ENCODE results near the gene AOPEP.
A peak's percentile ranks its signal among the peaks of the same experiment; 100 is the strongest.

AOPEP gene

DNA sequence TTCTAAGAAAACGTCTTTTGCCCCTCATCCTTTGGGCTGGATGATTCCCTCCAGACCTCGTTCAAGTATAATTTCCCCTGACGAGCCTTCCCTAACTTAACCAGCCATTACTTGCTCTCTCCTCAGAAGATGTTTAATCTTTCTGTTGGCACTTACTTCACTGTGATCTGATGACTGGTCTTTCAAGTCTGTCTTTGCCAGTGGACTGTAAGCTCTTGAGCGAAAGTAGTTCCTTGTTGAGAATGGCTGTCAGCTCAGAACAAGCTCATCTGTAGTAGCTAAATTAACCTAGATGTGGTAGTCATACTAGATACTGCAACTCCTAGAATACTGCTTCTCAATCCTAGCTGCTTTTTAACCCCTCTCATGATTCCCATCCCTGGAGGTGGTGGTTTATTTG, 125.0 kb downstream of the AOPEP start:
- Histone ChIP-seq H3K27me3 (ENCODE audit: control insufficient read depth in 1 of 2, insufficient read depth in 2 of 2, low read length in 2 of 2) (no peaks in the 10 kb centered on the region), H3K36me3 (ENCODE audit: control insufficient read depth in 1 of 2, insufficient read depth in 2 of 2, low read length in 2 of 2) (no peaks in the 10 kb centered on the region), H3K27ac (ENCODE audit: low read depth, low read length) (no peak overlapping the region), H3K9ac (ENCODE audit: low read depth in 1 of 2, low read length in 2 of 2) (no peak overlapping the region), H3K9me3 (ENCODE audit: control insufficient read depth in 1 of 2, low read length in 2 of 2) (no peaks in the 10 kb centered on the region), H3K4me1 (ENCODE audit: control insufficient read depth in 1 of 2, insufficient read depth in 2 of 2, low read length in 2 of 2) (peaks cover 0 to 12% of the 10 kb centered on the region in 2 donors), H3K4me3 (ENCODE audit: low read depth in 1 of 2, low read length in 2 of 2) (no peak overlapping the region)

DNA sequence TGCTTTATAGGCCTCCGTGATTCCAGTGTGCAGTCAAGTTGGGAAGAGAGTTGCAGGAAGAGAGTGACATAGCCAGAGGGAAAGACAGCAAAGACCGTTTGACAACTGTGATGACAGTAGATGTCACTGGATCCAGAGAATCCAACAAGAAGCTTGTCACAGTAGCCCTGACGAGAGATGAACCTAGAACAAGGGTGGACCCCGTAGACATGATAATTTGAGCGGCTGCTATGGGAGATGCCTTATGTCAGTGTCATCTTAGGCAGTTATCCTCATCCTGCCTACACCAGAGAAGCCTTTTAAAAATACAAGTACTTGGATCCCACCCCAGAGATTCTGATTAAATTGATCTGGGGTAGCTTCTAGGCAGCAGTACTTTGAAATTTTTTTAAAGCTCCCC, 125.4 kb downstream of the AOPEP start:
- Histone ChIP-seq H3K9ac (ENCODE audit: low read depth in 1 of 2, low read length in 2 of 2) (no peak overlapping the region), H3K4me3 (ENCODE audit: low read depth in 1 of 2, low read length in 2 of 2) (no peak overlapping the region), H3K4me1 (ENCODE audit: control insufficient read depth in 1 of 2, insufficient read depth in 2 of 2, low read length in 2 of 2) (peaks cover 0 to 12% of the 10 kb centered on the region in 2 donors), H3K27me3 (ENCODE audit: control insufficient read depth in 1 of 2, insufficient read depth in 2 of 2, low read length in 2 of 2) (no peaks in the 10 kb centered on the region), H3K27ac (ENCODE audit: low read depth, low read length) (no peak overlapping the region), H3K36me3 (ENCODE audit: control insufficient read depth in 1 of 2, insufficient read depth in 2 of 2, low read length in 2 of 2) (no peaks in the 10 kb centered on the region), H3K9me3 (ENCODE audit: control insufficient read depth in 1 of 2, low read length in 2 of 2) (no peaks in the 10 kb centered on the region)

DNA sequence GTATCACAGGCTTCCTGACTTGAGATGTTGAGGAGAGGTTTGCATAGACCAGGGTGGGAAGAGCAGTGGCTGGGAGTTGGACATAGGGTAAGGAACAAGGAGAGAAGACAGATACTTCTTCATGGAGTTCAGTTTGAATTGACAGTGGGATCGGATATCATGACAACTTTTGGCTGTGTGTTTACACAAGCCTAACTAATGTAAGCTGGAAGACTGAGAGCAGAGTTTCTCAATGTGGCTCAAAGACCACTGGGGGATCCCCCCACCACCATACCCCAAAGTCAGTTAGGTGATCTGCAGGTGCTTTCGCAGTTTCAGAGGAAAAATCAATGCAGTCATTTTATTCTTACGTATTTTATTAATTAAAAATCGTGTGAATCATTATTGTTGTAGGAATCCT, 125.9 kb downstream of the AOPEP start:
- no peak overlapping the region for H3K9ac ChIP-seq (ENCODE audit: low read depth in 1 of 2, low read length in 2 of 2)
- H3K4me3 ChIP-seq (ENCODE audit: low read depth in 1 of 2, low read length in 2 of 2) = no peak overlapping the region
- no peaks in the 10 kb centered on the region for H3K36me3 ChIP-seq (ENCODE audit: control insufficient read depth in 1 of 2, insufficient read depth in 2 of 2, low read length in 2 of 2)
- no peaks in the 10 kb centered on the region for H3K27me3 ChIP-seq (ENCODE audit: control insufficient read depth in 1 of 2, insufficient read depth in 2 of 2, low read length in 2 of 2)
- H3K4me1 ChIP-seq (ENCODE audit: control insufficient read depth in 1 of 2, insufficient read depth in 2 of 2, low read length in 2 of 2) = peaks cover 0 to 12% of the 10 kb centered on the region in 2 donors
- no peaks in the 10 kb centered on the region for H3K9me3 ChIP-seq (ENCODE audit: control insufficient read depth in 1 of 2, low read length in 2 of 2)
- no peak overlapping the region for H3K27ac ChIP-seq (ENCODE audit: low read depth, low read length)

DNA sequence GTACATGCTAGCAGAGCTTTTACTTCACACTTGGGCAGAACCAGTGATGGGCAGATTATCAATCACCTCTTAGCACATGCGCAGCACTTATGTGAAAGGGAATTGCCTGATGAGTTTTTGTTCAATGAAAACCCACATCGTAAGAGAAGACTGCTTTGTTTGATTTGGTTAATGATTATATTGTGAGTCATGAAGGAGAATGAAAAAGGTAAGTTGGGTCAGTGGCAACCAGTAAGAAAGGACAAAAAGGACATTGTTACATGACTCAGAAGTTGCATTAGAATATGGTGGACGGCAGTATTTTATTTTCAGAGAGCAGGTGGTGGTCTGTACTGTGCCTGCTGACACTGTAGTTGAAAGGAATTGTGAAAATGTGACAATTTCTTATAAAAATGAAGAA, 127.4 kb downstream of the AOPEP start:
- H3K9me3 ChIP-seq (ENCODE audit: control insufficient read depth in 1 of 2, low read length in 2 of 2) = peaks cover 0 to 3% of the 10 kb centered on the region in 2 donors
- no peak overlapping the region for H3K27ac ChIP-seq (ENCODE audit: low read depth, low read length)
- no peak overlapping the region for H3K9ac ChIP-seq (ENCODE audit: low read depth in 1 of 2, low read length in 2 of 2)
- peaks cover 0 to 7% of the 10 kb centered on the region in 2 donors for H3K4me1 ChIP-seq (ENCODE audit: control insufficient read depth in 1 of 2, insufficient read depth in 2 of 2, low read length in 2 of 2)
- no peaks in the 10 kb centered on the region for H3K36me3 ChIP-seq (ENCODE audit: control insufficient read depth in 1 of 2, insufficient read depth in 2 of 2, low read length in 2 of 2)
- no peaks in the 10 kb centered on the region for H3K27me3 ChIP-seq (ENCODE audit: control insufficient read depth in 1 of 2, insufficient read depth in 2 of 2, low read length in 2 of 2)
- H3K4me3 ChIP-seq (ENCODE audit: low read depth in 1 of 2, low read length in 2 of 2) = no peak overlapping the region

DNA sequence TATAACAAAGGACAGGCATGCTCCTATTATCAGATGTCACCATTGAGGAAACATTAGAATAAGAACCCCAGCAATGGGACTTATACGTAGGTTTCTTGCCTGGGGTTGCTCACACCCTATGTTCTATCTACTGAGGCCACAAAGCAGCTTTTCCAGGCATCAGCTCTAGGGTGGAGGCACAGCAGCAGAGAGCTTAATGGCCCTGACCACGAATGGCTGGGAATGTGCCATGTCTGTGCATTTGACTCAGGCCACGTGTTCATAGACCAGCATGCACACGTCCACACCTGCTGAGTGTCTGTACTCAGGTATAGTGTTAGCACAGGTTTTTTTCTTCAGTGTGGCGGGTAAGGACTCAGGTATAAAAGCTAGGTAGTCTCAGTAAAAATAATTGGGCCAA, 129.4 kb downstream of the AOPEP start:
- H3K9ac ChIP-seq (ENCODE audit: low read depth in 1 of 2, low read length in 2 of 2) = no peak overlapping the region
- no peak overlapping the region for H3K4me3 ChIP-seq (ENCODE audit: low read depth in 1 of 2, low read length in 2 of 2)
- H3K27ac ChIP-seq (ENCODE audit: low read depth, low read length) = no peak overlapping the region
- H3K36me3 ChIP-seq (ENCODE audit: control insufficient read depth in 1 of 2, insufficient read depth in 2 of 2, low read length in 2 of 2) = no peaks in the 10 kb centered on the region
- H3K9me3 ChIP-seq (ENCODE audit: control insufficient read depth in 1 of 2, low read length in 2 of 2) = peaks cover 0 to 3% of the 10 kb centered on the region in 2 donors
- H3K4me1 ChIP-seq (ENCODE audit: control insufficient read depth in 1 of 2, insufficient read depth in 2 of 2, low read length in 2 of 2) = peaks cover 0 to 8% of the 10 kb centered on the region in 2 donors
- H3K27me3 ChIP-seq (ENCODE audit: control insufficient read depth in 1 of 2, insufficient read depth in 2 of 2, low read length in 2 of 2) = no peaks in the 10 kb centered on the region

DNA sequence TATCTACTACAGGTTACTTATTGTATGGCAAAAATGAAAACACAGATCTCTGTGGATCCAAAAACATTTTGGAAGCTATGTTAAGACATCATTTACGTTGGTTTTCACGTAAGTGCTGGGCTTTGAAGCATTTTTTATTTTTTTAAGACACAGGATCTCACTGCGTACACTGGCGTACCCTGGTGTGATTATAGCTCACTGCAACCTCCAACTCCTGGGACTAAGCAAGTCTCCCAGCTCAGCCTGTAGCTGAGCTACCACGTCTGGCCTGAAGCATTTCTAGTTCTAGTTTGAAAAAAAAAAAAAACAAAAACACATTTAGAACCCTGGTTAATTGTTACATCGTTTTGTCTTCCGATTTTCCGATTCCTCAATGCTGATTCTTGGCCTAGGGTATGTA, 131.3 kb downstream of the AOPEP start:
- no peak overlapping the region for H3K27ac ChIP-seq (ENCODE audit: low read depth, low read length)
- H3K9ac ChIP-seq (ENCODE audit: low read depth in 1 of 2, low read length in 2 of 2) = no peak overlapping the region
- no peaks in the 10 kb centered on the region for H3K36me3 ChIP-seq (ENCODE audit: control insufficient read depth in 1 of 2, insufficient read depth in 2 of 2, low read length in 2 of 2)
- H3K4me3 ChIP-seq (ENCODE audit: low read depth in 1 of 2, low read length in 2 of 2) = no peak overlapping the region
- peaks cover 5 to 15% of the 10 kb centered on the region in 2 donors for H3K4me1 ChIP-seq (ENCODE audit: control insufficient read depth in 1 of 2, insufficient read depth in 2 of 2, low read length in 2 of 2)
- H3K27me3 ChIP-seq (ENCODE audit: control insufficient read depth in 1 of 2, insufficient read depth in 2 of 2, low read length in 2 of 2) = no peaks in the 10 kb centered on the region
- peaks cover 0 to 3% of the 10 kb centered on the region in 2 donors for H3K9me3 ChIP-seq (ENCODE audit: control insufficient read depth in 1 of 2, low read length in 2 of 2)

DNA sequence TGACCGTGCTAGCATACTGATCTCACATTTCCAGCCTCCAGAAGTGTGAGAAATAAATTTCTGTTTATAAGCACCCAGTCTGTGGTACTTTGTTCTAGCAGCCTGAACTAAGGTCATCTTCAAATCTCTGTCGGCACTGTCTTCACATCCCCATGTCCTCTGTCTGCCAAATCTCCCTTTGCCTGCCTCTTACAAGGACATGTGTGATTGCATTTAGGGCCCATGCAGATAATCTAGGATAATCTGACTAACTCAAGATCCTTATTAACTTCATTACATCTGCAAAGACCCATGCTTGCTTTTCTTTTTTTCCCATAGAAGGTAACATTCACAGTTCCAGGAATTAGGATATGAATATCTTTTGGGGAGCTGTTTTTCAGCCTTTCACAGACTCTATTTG, 132.7 kb downstream of the AOPEP start:
- no peak overlapping the region for H3K9ac ChIP-seq (ENCODE audit: low read depth in 1 of 2, low read length in 2 of 2)
- no peak overlapping the region for H3K4me3 ChIP-seq (ENCODE audit: low read depth in 1 of 2, low read length in 2 of 2)
- H3K36me3 ChIP-seq (ENCODE audit: control insufficient read depth in 1 of 2, insufficient read depth in 2 of 2, low read length in 2 of 2) = no peaks in the 10 kb centered on the region
- peaks cover 0 to 3% of the 10 kb centered on the region in 2 donors for H3K9me3 ChIP-seq (ENCODE audit: control insufficient read depth in 1 of 2, low read length in 2 of 2)
- H3K27ac ChIP-seq (ENCODE audit: low read depth, low read length) = no peak overlapping the region
- H3K4me1 ChIP-seq (ENCODE audit: control insufficient read depth in 1 of 2, insufficient read depth in 2 of 2, low read length in 2 of 2) = peaks cover 5 to 7% of the 10 kb centered on the region in 2 donors
- H3K27me3 ChIP-seq (ENCODE audit: control insufficient read depth in 1 of 2, insufficient read depth in 2 of 2, low read length in 2 of 2) = no peaks in the 10 kb centered on the region

DNA sequence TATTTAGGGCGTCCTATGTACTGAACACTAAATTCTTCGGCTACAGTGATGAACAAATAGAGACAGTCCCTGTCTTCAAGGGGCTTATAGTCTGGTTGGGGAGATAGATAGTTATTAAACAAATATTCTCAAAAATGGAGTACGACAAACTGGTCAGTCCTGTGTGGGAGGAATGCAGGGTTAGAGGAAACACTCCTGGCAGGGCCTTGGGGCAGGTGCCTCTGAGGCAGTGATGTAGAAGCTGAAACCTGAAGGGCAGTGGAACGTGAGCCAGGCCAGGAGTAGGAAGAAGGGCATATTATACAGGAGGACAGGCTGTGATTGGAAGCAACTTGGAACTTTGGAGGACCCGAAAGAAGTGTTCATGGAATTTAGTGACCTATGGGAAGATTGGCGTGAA, 133.4 kb downstream of the AOPEP start:
- no peak overlapping the region for H3K9ac ChIP-seq (ENCODE audit: low read depth in 1 of 2, low read length in 2 of 2)
- H3K27ac ChIP-seq (ENCODE audit: low read depth, low read length) = no peak overlapping the region
- no peaks in the 10 kb centered on the region for H3K27me3 ChIP-seq (ENCODE audit: control insufficient read depth in 1 of 2, insufficient read depth in 2 of 2, low read length in 2 of 2)
- H3K9me3 ChIP-seq (ENCODE audit: control insufficient read depth in 1 of 2, low read length in 2 of 2) = peaks cover 0 to 3% of the 10 kb centered on the region in 2 donors
- H3K4me3 ChIP-seq (ENCODE audit: low read depth in 1 of 2, low read length in 2 of 2) = no peak overlapping the region
- no peaks in the 10 kb centered on the region for H3K36me3 ChIP-seq (ENCODE audit: control insufficient read depth in 1 of 2, insufficient read depth in 2 of 2, low read length in 2 of 2)
- H3K4me1 ChIP-seq (ENCODE audit: control insufficient read depth in 1 of 2, insufficient read depth in 2 of 2, low read length in 2 of 2) = peaks cover 5 to 7% of the 10 kb centered on the region in 2 donors

DNA sequence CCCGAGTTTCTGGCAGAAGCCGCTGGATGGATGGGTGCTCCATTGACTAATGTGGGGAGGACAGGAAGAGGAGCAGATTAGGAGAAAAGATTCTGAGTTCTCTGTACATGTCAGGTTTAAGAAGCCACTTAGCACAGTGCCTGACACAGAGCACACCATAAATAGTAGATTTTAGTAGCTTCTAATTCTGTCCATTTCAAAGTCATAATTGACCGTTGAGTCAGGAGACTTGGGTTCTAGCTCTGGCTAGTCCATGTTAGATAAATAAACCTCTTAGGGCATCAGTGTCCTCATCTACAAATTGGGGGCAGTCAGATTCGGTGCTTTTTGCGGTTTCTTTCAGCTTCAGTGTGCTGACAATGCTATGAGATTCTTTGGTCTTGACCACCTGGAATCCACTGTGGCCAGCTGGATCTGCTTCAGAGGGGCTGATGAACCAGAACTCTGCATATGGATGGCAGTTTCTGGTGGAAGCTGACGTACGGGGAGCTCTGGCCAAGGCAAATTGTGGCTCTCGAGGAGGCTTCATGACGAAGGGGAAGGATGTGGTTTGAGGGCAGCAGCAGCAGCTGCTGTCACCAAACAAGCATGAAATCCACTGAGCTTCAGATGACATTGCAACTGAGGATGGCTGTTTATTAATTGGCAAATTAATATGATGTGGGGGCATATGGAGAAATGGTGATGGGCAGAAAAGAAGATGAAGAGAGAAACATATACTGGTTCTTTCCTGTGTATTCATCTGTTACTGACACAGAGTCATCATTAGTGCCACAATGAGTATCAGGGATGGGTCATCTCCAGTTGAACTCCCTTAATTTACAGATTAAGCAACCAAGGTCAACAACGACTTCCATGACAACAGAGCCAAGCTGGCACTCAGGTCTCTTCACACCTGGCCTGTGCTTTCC, 134.4 kb downstream of the AOPEP start:
- H3K27me3 ChIP-seq (ENCODE audit: control insufficient read depth in 1 of 2, insufficient read depth in 2 of 2, low read length in 2 of 2) = no peaks in the 10 kb centered on the region
- H3K4me3 ChIP-seq (ENCODE audit: low read depth in 1 of 2, low read length in 2 of 2) = no peak overlapping the region
- peaks cover 5 to 7% of the 10 kb centered on the region in 2 donors for H3K4me1 ChIP-seq (ENCODE audit: control insufficient read depth in 1 of 2, insufficient read depth in 2 of 2, low read length in 2 of 2)
- no peak overlapping the region for H3K9ac ChIP-seq (ENCODE audit: low read depth in 1 of 2, low read length in 2 of 2)
- peaks cover 0 to 3% of the 10 kb centered on the region in 2 donors for H3K9me3 ChIP-seq (ENCODE audit: control insufficient read depth in 1 of 2, low read length in 2 of 2)
- no peaks in the 10 kb centered on the region for H3K36me3 ChIP-seq (ENCODE audit: control insufficient read depth in 1 of 2, insufficient read depth in 2 of 2, low read length in 2 of 2)
- H3K27ac ChIP-seq (ENCODE audit: low read depth, low read length) = peak overlapping the region; percentile 49

DNA sequence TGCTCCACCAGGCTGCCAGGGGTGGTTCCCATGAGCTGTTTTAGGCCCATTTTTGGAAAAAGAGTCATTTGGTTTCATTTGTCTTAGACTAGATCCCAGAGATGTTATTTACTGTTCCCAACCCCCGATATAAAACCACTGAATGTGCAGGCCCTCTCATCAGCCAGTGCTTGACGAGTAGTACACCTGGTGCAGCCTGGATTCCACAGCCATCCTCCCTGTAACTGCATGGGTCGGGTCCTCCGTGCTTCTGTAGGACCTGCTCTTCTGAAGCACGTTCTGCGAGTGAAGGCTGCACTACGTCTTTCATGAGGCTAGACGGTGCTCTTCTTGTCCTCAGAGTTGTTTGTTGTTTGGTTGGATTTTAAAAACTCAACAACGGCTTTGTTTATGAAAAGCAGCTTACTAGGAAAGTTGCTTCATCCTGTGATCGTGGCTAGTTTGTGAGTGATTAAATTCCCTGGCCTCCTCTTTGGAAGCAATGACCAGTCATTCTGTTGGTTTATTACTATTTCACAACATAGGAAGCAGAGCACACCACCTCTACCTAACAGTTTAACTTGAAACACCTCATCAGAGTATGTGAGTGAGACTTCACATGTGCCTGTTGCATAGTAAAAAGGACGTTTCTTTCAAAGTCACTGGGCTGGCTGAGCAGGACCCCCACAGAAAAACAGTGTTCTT, 135.2 kb downstream of the AOPEP start:
- Histone ChIP-seq H3K9me3 (ENCODE audit: control insufficient read depth in 1 of 2, low read length in 2 of 2) (peaks cover 0 to 3% of the 10 kb centered on the region in 2 donors), H3K27me3 (ENCODE audit: control insufficient read depth in 1 of 2, insufficient read depth in 2 of 2, low read length in 2 of 2) (no peaks in the 10 kb centered on the region), H3K27ac (ENCODE audit: low read depth, low read length) (peak overlapping the region; percentile 49), H3K9ac (ENCODE audit: low read depth in 1 of 2, low read length in 2 of 2) (no peak overlapping the region), H3K4me3 (ENCODE audit: low read depth in 1 of 2, low read length in 2 of 2) (no peak overlapping the region), H3K4me1 (ENCODE audit: control insufficient read depth in 1 of 2, insufficient read depth in 2 of 2, low read length in 2 of 2) (peaks cover 5 to 7% of the 10 kb centered on the region in 2 donors), H3K36me3 (ENCODE audit: control insufficient read depth in 1 of 2, insufficient read depth in 2 of 2, low read length in 2 of 2) (no peaks in the 10 kb centered on the region)
